ENCODE data around the gene KCMF1.

GRCh38 chr2:85012431-85012830, 41.5 kb downstream of the KCMF1 start:
- TF ChIP-seq, protein P1, sequence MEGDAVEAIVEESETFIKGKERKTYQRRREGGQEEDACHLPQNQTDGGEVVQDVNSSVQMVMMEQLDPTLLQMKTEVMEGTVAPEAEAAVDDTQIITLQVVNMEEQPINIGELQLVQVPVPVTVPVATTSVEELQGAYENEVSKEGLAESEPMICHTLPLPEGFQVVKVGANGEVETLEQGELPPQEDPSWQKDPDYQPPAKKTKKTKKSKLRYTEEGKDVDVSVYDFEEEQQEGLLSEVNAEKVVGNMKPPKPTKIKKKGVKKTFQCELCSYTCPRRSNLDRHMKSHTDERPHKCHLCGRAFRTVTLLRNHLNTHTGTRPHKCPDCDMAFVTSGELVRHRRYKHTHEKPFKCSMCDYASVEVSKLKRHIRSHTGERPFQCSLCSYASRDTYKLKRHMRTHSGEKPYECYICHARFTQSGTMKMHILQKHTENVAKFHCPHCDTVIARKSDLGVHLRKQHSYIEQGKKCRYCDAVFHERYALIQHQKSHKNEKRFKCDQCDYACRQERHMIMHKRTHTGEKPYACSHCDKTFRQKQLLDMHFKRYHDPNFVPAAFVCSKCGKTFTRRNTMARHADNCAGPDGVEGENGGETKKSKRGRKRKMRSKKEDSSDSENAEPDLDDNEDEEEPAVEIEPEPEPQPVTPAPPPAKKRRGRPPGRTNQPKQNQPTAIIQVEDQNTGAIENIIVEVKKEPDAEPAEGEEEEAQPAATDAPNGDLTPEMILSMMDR (IDR thresholded peaks at IDR 0.05) = no peak
- TF ChIP-seq POLR2A (IDR thresholded peaks at IDR 0.05) (no peak), POLR2AphosphoS5 (IDR thresholded peaks at IDR 0.05; ENCODE audit: insufficient read depth in 1 of 2, low read depth in 1 of 2) (no peak)
